Stimulated activated CD4-positive, alpha-beta T cell treated with anti-CD3 and anti-CD28 coated beads, Interleukin-2, amount 100 ng/mL, for 4 hours (primary cell): ENCODE data around the gene TMPRSS15.
"Not testable (repeated sequence)": the region's sequence is repeated elsewhere in the genome, so short reads cannot be mapped to it uniquely, and the experiment has no call there.

ENCODE experiments used
- DNase-seq: peaks from one replicate; pipeline ENCODE4 v3.0.0-alpha.2; 2020; ENCODE audit warnings: low read depth

TMPRSS15 gene

DNA sequence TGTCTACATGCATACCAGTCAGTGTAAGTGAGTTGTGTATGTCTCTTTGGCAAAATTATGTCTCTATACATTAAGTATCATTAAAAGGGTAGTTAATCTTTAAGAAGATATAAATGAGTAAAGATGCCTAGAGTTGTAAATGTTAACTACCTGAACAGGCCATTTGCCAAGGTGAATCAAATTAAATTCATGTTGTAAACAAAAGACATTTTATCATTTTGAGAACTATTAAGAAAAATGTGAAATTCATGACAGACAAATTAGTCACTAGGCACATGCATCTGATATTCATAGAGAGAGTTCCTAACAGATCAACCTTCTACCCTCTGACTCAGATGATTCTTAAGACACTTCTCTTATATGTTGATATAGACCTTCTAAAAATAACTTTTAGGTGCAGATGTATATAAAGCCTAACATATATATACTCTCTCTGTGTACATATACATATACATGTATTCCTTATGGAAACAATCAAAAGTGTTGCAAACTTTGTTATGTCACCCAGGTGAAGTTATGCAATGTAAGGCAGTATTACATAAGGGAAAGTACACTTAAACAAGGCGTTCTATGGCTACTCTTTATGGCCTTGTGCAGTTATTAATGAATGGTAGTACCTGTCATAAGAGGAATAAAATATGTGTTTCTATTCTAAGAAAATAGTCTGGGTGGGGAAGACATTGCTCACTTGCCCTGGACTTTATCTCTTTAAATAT is at the start of gene TMPRSS15:
TMPRSS15 (minus strand) TSS at position 51 of the 716 bp plus-strand sequence. CDS start 163 bp downstream, outside the sequence.
- no peak for DNase-seq

DNA sequence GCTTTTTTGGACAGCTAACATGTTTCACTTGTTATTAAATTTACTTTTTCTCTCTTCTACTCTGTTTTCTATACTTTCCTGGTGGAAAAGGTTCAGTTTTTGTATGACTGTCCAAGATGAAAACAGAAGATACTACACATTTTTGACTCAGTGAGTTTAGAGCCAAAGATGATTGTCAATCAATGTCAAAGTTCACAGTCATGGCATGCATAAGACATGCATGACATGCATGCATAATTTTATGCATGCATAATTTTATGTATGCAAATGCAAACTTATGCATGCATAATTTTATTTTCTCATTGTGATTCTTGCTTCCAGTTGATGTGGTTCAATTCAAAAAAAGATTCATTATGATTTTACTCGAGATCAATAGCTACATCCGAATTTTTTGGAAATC is 48.1 kb upstream of the TMPRSS15 start:
- DNase-seq = no peak

DNA sequence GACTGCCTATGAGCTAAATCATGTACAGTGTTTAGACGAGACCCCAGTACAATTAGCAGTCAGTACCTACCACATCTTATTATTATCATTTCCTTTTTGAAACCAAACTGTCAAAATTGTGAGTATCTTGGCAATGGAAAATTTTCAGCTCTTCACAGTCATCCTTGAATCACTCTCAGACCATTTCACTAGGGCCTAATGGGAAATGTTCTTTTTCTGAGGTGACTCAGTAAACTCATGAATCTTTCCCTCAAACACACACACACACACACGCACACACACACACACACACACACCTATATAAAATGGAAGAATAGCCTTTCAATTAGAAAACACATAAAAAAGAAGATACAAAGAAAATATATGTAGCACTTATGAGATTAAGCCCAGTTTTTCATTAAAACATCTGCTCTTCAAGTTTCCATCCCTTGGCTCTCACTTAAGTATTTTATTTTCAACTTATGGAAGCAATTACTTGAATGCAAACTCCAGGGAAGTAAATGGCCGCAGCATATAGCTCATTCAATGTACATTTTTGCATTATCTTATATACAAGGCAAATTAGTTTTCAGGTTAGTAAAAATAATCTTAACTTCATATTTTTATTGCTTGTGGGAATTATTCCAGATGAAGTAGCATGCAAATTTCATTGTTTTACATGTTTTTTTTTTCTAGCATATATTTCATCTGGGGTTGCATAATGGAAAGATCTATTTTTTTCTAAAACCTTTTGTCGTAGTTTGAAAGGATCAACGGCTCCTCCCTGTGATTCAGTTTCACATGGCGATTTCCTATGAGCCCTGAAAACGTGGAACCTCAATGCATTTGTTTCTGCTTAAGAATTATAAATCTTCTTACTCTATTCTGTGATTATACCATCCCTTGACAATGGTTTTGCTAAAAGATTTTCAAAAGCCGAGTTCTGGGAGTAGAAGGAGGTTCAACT is 46.3 kb upstream of the TMPRSS15 start:
- no peak for DNase-seq

- DNase-seq = no peak
Observed at GRCh38 chr21:18443701-18444100, 40.1 kb upstream of the TMPRSS15 start.

DNA sequence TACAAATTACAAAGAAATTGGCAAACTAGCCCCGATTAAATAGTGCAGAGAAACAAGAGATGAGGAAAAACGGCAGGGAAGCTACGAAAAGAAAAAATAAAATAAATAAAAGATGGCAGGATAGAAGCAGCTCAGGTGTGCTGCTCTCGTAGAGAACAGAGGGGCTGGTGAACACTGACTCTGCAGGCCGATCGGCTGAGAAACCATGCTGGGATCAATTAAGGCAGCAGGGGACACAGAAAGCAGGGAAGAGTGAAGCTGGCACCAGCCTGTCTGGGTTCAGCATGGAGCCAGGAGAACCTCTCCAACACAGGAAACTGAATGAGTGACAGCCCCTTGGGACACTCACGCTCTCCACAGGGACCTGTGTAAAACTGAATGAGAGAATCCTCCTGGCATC is 39.5 kb upstream of the TMPRSS15 start:
- DNase-seq = no peak

GRCh38 chr21:18430341-18430740 is 26.8 kb upstream of the TMPRSS15 start:
- DNase-seq = no peak

- no peak for DNase-seq
Observed at GRCh38 chr21:18424276-18424675, 20.7 kb upstream of the TMPRSS15 start.

GRCh38 chr21:18417141-18417790 is 13.7 kb upstream of the TMPRSS15 start:
- DNase-seq = no peak

GRCh38 chr21:18411565-18411964 is 8.0 kb upstream of the TMPRSS15 start:
- no peak for DNase-seq

DNA sequence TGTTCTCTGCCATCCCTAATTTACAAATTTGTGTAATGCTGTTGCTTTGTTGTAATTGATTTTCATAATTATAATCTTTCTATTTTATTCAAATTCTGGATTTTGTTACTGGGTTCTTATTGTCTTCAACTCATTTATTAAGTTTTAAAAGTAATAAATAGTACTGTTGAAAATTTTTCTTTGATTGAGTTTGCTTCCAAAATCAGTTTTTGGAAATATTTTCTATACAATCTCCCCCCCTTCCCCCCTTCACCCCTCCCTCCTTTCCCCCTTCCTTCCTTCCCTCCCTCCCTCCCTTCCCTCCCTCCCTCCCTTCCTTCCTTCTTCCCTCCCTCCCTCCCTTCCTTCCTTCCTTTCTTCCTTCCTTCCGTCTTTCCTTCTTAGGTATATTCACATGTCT is 6.0 kb upstream of the TMPRSS15 start:
- no peak for DNase-seq

DNA sequence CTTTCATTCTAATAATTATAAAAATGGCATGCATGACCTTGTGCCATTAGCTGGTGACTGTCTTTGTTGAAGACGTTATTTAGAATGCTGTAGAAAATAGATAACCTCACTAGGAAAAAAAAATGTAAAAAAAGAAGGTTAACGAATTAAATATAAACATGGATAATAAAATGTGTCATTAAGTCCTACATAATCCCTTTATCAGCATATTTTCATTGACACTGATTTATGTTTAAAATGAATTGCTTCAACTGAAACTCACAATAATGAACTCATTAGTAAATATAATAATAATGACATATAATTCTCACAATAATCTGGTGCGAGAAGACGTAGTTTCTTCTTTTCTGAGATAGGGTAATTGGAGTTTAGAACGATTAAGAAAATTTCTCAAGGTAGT is 4.7 kb downstream of the TMPRSS15 start:
- DNase-seq = no peak

DNA sequence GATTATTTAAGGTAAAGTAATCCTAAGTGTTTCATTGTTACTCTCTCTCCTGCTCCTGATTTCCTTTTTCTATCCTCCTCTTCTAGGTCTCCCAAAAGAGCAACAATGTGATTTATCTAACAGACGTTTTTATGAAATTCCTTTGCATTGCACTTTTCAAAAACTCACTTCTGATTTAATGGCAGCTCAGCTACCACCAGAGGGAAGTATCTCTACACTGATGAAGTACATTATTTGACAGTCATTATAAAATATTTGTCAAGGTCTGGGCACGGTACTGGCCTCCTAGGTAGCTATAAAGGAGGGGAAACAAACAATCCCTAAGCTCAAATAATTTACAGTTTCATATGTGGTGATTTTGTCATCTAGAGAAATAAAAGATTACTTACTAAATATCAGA is 15.6 kb downstream of the TMPRSS15 start:
- DNase-seq = no peak

DNA sequence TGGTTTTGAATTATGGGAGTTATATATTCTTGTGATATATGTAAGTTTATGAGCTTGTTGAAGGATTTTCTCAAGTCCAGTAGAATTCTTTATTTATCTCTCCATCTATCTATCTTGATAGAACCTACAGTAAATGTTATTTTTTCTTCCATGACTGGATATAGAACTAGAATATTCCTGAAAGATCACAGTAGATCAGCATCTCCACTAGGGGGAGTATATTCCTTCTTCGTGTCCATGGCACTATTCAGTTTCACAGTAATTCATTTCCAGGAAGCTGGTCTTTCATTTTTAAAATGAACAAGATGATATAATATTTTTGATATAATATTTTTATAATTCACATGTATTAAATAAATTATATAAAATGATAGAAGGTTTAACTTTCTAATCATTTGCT is 18.8 kb downstream of the TMPRSS15 start:
- no peak for DNase-seq

DNA sequence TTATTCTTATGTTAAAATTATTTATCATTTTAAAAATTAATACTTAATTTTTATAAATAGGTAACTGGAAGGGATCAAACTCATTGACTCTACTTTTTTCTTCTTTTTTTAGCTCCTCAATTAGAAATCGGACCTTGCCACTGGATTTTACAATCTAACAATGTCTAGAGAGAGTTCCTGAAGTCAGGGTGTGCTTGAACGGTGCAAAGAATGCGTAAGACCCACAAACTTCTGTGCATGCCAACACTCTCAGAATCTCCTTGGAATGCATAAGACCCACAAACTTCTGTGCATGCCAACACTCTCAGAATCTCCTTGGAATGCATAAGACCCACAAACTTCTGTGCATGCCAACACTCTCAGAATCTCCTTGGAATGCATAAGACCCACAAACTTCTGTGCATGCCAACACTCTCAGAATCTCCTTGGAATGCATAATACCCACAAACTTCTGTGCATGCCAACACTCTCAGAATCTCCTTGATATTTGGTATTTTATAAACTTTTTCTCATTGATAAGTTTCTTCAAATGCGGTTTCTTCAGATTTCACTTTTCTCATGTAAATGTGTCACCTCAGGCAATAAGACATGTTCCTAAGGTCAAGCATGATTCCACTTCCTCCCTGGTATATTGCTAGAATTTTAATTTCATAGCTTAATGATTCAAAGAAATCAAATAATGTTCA is 20.5 kb downstream of the TMPRSS15 start:
- DNase-seq = not testable (repeated sequence)

DNA sequence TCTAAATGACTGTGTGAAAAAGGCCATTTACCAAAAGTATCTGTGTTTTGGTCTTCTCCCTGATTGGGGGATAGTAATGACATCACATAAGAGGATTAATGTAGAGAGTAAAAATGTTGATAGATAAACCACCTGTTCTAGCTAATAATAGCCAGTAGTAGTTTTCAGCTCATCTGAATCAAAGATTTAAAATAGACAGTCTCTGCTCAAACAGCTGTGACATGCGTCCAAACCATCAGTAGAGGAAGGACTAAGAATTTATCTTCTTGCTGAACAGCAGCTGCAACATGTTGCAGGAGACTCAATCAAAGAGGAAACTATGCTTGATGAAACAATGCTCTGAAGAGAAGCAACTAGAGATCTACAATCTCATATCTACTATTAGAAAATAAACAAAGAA is 21.4 kb downstream of the TMPRSS15 start:
- DNase-seq = no peak

GRCh38 chr21:18373606-18374005 is 30.0 kb downstream of the TMPRSS15 start:
- DNase-seq = no peak

- no peak for DNase-seq
Observed at GRCh38 chr21:18370301-18370700, 33.3 kb downstream of the TMPRSS15 start.

GRCh38 chr21:18369115-18369514 is 34.5 kb downstream of the TMPRSS15 start:
- DNase-seq = no peak

DNA sequence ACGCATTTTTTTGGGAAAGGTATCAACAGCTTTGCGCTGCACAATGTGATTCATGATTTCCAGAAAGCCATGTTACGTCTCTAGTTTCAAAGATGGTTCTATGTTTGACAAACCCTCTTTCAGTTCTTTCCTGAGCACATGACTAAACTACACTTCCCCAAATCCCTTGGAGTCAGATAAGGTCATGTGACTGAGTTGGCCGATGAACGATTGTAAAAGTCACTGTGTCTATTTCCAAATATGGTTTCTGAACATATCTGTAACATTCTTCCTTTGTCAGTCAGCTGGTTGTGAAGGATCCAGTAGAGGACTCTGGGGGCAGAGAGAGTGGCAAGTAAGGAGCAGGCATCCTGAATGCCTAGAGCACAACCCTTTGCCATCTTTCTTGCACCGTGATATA is 35.4 kb downstream of the TMPRSS15 start:
- no peak for DNase-seq

DNA sequence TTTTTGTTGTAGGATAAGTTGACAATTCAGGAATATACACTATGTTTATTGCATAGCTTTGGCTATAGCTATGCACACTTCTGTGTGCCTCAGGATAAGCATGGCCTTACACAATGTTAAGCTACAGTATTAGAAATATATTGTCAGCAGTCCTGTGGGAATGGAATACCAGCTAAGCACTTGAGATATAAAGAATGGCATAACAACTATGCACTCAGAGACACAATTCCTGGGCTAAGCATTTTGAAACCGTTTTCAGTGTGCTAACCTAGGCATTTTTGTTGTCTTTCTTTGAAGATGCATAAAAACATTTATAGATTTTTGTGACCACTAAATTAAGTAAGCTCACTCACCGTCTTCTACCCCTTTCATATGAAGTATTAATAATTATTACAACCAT is 46.8 kb downstream of the TMPRSS15 start:
- DNase-seq = no peak

DNA sequence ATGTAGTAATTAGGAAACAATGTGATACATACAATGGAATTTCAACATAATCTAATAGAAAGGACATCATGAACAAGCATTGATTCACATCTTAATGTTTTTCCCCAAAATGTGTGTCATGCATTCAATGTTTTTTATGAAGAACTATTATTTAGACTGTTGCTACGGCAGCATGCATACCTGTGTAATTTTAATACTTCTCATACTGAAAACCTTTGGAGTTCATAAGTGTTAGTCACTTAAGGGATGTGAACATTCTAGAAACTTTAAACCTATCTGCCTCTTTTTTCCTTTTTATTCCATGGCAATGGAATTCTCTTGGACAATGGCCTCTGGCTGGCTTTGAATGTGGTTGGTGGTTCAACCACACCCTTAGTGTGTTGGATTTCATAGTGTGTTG is 48.6 kb downstream of the TMPRSS15 start:
- no peak for DNase-seq

DNA sequence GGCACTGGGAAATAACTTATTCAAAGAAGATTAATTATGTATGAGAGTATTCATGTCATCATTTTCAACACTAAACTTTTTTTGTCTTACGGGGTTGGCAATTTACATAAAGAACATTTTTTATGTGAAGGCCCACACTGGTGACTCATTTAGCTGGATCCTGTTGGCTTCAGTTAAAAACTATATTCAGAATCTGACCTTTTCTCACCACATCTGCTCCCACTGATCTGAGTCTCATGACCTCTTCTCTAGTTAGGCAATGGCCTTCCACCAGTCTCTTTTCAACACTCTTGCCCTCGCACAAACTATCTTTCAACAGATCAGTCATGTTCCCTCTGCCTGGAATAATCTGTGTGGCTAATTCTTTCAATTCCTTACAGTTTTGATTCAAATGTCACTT is 53.4 kb downstream of the TMPRSS15 start:
- no peak for DNase-seq
